HG02588 (cell line): ENCODE data around the gene INPP5E.

ENCODE experiments used
- ATAC-seq: cut with Tn5 transposase; IDR thresholded peaks from one replicate; pipeline ENCODE4 v1.9.1; 2021; ENCODE audit warnings: mild to moderate bottlenecking, moderate library complexity; ENCODE audit not compliant: unreplicated experiment

INPP5E gene

GRCh38 chr9:136391737-136392537 lies 47.7 kb downstream of the INPP5E start:
- ATAC-seq: no peak

GRCh38 chr9:136389396-136389795 lies 50.2 kb downstream of the INPP5E start:
- no peak for ATAC-seq

- ATAC-seq: no peak
These were observed 52.4 kb downstream of the INPP5E start for GRCh38 chr9:136387217-136387616.

GRCh38 chr9:136386018-136386417 lies 53.6 kb downstream of the INPP5E start:
- ATAC-seq: no peak

- no peak for ATAC-seq
These were observed 54.6 kb downstream of the INPP5E start for GRCh38 chr9:136385015-136385414.

- ATAC-seq: no peak
These were observed 56.2 kb downstream of the INPP5E start for GRCh38 chr9:136383436-136383835.

- no peak for ATAC-seq
These were observed 57.6 kb downstream of the INPP5E start for GRCh38 chr9:136381966-136382513.

GRCh38 chr9:136381311-136381710 lies 58.3 kb downstream of the INPP5E start:
- ATAC-seq: no peak

GRCh38 chr9:136380381-136380780 lies 59.3 kb downstream of the INPP5E start:
- no peak for ATAC-seq

GRCh38 chr9:136379891-136380290 lies 59.8 kb downstream of the INPP5E start:
- no peak for ATAC-seq

GRCh38 chr9:136379401-136379800 lies 60.2 kb downstream of the INPP5E start:
- no peak for ATAC-seq

GRCh38 chr9:136379003-136379287 lies 60.7 kb downstream of the INPP5E start:
- ATAC-seq: no peak
